Thyroid gland (tissue), 4 donors: Measurements from ENCODE around the gene CABP2. TPM values are rescaled to one million over a fixed set of nuclear protein-coding genes. Genes with fewer than 3 reads are reported as not detected.
A peak's percentile ranks its signal among the peaks of the same experiment; 100 is the strongest.
"Not testable (repeated sequence)": the region's sequence is repeated elsewhere in the genome, so short reads cannot be mapped to it uniquely, and the experiment has no call there.

Experiments used
- DNase-seq, 2 donors: peaks; one replicate each; pipeline ENCODE4 v3.0.0-alpha.2; 2019
- H3K27ac ChIP-seq, 3 donors: fragments of 200-600 bp; sonication (generic); 1 replicate in 2 of 3; 2 replicates in 1 of 3; pipeline ENCODE4 v1.5.1; 2016 to 2019; ENCODE audit warnings: mild to moderate bottlenecking in 1 of 3, moderate library complexity in 1 of 3
- H3K27me3 ChIP-seq: fragments of 200-600 bp; sonication (generic); one replicate; pipeline ENCODE4 v1.5.1; 2019
- H3K36me3 ChIP-seq, 2 donors: fragments of 200-600 bp; sonication (generic); one replicate each; pipeline ENCODE4 v1.5.1; 2016 to 2019
- H3K4me1 ChIP-seq, 2 donors: fragments of 200-600 bp; sonication (generic); one replicate each; pipeline ENCODE4 v1.5.1; 2017 to 2019
- H3K4me3 ChIP-seq, 3 donors: fragments of 200-600 bp; sonication (generic); replicated peaks in 1 of 3; 1 replicate in 2 of 3; 2 replicates in 1 of 3; pipeline ENCODE4 v1.5.1; 2016; ENCODE audit warnings: mild to moderate bottlenecking in 1 of 3
- H3K9me3 ChIP-seq: fragments of 200-600 bp; sonication (generic); one replicate; pipeline ENCODE4 v1.5.1; 2017
- POLR2A ChIP-seq, 2 donors: fragments of 450-650 bp; IDR thresholded peaks; one replicate each; pipeline ENCODE4 v1.6.1; 2017; ENCODE audit warnings: antibody characterized with exemption in 2 of 2, mild to moderate bottlenecking in 2 of 2, moderate library complexity in 1 of 2
- WGBS, 2 donors: methylation state at CpG; one replicate each; pipeline ENCODE4 v1.1.5; 2017; 5-methylcytosine and 5-hydroxymethylcytosine counted together
- intact Hi-C: fragments of 100-400 bp; cut with DNase I; formaldehyde crosslinking; loops from one replicate; pipeline ENCODE4 v1.15.1; 2023
- total RNA-seq, 4 donors: library from RNA; depleted of rRNA; stranded (reverse); fragments of >200 nt; gene quantifications; one replicate each; pipeline ENCODE4 v1.2.3, GENCODE V29; 2016
- TF ChIP-seq, protein P1 (sequence below), 6 experiments: fragments of 200-600 bp in 3 of 6; fragments of 450-650 bp in 3 of 6; sonication (generic) in 3 of 6; IDR thresholded peaks; one replicate each; pipeline ENCODE4 v1.5.1; 2016 to 2019; ENCODE audit warnings: antibody characterized with exemption in 6 of 6, mild to moderate bottlenecking in 2 of 6, inconsistent platforms in 1 of 6, moderate library complexity in 1 of 6

CABP2 gene
- total RNA-seq, 4 donors from 2014 or later: not detected

DNA sequence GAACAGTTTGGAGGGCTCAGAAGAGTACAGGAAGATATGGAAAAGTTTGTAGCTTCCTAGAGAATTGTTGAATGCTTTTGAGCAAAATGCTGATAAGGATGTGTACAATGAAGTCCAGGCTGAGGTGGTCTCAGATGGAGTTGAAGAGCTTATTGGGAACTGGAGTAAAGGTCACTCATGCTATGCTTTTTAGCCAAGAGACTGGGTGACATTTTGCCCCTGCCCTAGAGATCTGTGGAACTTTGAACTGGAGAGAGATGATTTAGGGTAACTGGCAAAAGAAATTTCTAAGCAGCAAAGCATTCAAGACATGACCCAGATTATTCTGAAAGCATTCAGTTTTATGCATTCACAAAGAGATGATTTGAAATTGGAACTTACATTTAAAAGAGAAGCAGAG lies 27.9 kb upstream of the CABP2 start:
- Histone ChIP-seq H3K36me3 (no peaks in the 10 kb centered on the region), H3K4me1 (peaks cover 7 to 14% of the 10 kb centered on the region in 2 donors), H3K27ac (no peak overlapping the region), H3K27me3 (no peaks in the 10 kb centered on the region), H3K4me3 (no peak overlapping the region), H3K9me3 (no peaks in the 10 kb centered on the region)
- DNase-seq: no peak
- TF ChIP-seq, protein P1, sequence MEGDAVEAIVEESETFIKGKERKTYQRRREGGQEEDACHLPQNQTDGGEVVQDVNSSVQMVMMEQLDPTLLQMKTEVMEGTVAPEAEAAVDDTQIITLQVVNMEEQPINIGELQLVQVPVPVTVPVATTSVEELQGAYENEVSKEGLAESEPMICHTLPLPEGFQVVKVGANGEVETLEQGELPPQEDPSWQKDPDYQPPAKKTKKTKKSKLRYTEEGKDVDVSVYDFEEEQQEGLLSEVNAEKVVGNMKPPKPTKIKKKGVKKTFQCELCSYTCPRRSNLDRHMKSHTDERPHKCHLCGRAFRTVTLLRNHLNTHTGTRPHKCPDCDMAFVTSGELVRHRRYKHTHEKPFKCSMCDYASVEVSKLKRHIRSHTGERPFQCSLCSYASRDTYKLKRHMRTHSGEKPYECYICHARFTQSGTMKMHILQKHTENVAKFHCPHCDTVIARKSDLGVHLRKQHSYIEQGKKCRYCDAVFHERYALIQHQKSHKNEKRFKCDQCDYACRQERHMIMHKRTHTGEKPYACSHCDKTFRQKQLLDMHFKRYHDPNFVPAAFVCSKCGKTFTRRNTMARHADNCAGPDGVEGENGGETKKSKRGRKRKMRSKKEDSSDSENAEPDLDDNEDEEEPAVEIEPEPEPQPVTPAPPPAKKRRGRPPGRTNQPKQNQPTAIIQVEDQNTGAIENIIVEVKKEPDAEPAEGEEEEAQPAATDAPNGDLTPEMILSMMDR (IDR thresholded peaks at IDR 0.05): no peak
- TF ChIP-seq POLR2A (IDR thresholded peaks at IDR 0.05): no peak
- intact Hi-C loops: no loop called here

DNA sequence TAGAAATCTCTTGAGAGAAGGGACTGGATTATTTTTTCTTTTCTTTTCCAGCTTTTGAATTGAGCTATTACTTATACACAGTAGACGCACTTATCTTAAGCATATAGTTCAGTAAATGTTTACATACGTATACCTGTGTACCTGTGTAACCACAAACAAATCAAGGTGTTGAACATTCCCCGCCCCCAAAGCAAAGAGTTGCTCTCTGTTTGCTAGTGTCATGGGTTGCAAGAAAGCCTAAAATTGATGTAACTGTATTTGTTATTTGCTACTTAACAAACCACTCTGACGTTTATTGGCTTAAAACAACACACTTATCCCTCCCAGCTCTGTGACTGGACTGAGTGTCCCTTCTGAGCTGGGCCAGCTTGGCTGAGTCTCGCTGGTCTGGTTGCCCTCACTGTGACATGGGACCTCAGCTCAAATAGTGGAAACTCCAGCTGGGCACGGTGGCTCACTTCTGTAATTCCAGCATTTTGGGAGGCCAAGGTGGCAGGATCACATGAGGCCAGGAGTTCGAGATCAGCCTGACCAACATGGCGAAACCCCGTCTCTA lies 25.4 kb upstream of the CABP2 start:
- H3K36me3 ChIP-seq: no peaks in the 10 kb centered on the region
- no peaks in the 10 kb centered on the region for H3K9me3 ChIP-seq
- DNase-seq: no peak
- H3K4me3 ChIP-seq: no peak overlapping the region
- intact Hi-C loops: no loop called here
- TF ChIP-seq POLR2A (IDR thresholded peaks at IDR 0.05): no peak
- TF ChIP-seq, protein P1 (IDR thresholded peaks at IDR 0.05): no peak
- no peak overlapping the region for H3K27ac ChIP-seq
- WGBS, 2 donors: 81 to 84% methylated on average over 8 to 9 of the region's 9 CpGs
- peaks cover 13 to 29% of the 10 kb centered on the region in 2 donors for H3K4me1 ChIP-seq
- no peaks in the 10 kb centered on the region for H3K27me3 ChIP-seq

DNA sequence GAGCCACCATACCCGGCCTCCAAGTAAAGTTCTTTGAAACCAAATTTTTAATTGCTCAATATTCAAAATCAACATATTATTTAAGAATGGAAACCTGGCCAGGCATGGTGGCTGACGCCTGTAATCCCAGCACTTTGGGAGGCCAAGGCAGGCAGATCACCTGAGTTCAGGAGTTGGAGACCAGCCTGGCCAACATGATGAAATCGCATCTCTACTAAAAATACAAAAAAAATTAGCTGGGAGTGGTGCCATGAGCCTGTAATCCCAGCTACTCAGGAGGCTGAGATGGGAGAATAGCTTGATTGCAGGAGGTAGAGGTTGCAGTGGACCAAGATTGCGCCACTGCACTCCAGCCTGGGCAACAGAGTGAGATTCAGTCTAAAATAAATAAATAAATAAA lies 24.9 kb upstream of the CABP2 start:
- H3K4me3 ChIP-seq, H3K27me3 ChIP-seq, DNase-seq, intact Hi-C loops, H3K9me3 ChIP-seq, H3K27ac ChIP-seq, H3K36me3 ChIP-seq: not testable (repeated sequence)
- WGBS, 2 donors: 92% methylated on average over 4 of the region's 4 CpGs
- peaks cover 13 to 24% of the 10 kb centered on the region in 2 donors for H3K4me1 ChIP-seq

DNA sequence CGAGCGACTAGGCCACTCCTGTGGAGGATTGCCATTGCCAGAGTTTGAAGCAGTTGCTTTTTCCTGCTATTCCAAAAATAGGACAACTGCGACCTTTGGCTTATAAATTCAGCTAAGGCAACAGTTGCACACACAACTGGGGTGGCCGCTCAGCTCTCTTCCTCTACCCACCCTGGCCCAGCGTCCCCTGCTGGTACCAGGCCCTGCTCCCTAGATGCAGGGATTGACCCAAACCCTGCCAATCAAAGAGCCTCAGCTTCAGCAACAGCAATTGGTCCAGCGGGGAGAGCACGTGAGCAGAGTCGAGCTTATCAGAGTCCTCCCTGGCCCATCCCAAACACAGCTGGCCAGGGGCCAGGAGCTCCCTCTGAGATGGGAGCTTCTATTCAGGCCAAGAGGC lies 22.0 kb upstream of the CABP2 start:
- 32 to 37% methylated on average over 8 of the region's 8 CpGs for WGBS, 2 donors
- Histone ChIP-seq H3K27ac (peak overlapping the region; percentile 20 to 73 (median 70)), H3K4me1 (peaks cover 13 to 24% of the 10 kb centered on the region in 2 donors)

DNA sequence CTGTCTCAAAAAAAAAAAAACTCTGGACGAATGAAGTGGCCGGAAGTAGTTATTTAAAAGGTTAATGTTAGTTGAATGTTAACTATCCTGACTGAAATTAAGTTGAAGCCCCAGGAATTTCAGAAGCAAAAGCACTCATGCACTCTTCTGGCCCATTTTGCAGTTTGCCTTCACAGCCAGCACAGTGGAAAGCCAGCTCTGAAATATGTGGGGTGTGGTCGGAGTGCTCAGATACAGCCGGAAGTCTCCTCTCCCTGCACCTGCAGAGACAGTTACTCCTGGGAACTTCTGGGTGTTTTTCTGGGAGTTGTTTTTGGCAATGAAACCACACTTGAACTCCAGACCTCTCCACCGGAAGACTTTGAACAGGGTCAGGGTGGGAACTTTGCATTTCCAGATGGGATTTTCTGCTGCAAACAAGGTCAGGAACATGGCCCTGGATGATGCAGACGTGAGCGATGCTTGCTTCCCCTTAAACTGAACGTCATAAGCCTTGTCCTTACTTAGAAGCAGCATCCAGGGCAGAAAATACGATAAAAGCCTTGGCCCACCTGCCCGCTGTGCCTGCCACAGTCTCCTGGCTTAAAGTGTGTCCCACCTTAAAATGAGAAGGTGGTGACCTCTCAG lies 21.5 kb upstream of the CABP2 start:
- TF ChIP-seq, protein P1 (IDR thresholded peaks at IDR 0.05): no peak
- no peak for TF ChIP-seq POLR2A (IDR thresholded peaks at IDR 0.05)
- DNase-seq: peak; percentile 20 to 37
- Histone ChIP-seq H3K27ac (peak overlapping the region; percentile 20 to 73 (median 70)), H3K4me3 (no peak overlapping the region), H3K36me3 (no peaks in the 10 kb centered on the region), H3K27me3 (no peaks in the 10 kb centered on the region), H3K4me1 (peaks cover 13 to 24% of the 10 kb centered on the region in 2 donors), H3K9me3 (no peaks in the 10 kb centered on the region)
- WGBS, 2 donors: 64 to 65% methylated on average over 9 to 10 of the region's 10 CpGs
- intact Hi-C loops: no loop called here

More for the DNA sequence above, 22.0 kb upstream of the CABP2 start:
- peak; percentile 88 to 90 for DNase-seq
- no peaks in the 10 kb centered on the region for H3K36me3 ChIP-seq
- no peaks in the 10 kb centered on the region for H3K9me3 ChIP-seq
- H3K4me3 ChIP-seq: no peak overlapping the region
- H3K27me3 ChIP-seq: no peaks in the 10 kb centered on the region
- TF ChIP-seq, protein P1 (IDR thresholded peaks at IDR 0.05): peak in 3 of 6 experiments; percentile 23 to 33 (median 24)
- no peak for TF ChIP-seq POLR2A (IDR thresholded peaks at IDR 0.05)
- intact Hi-C loops: no loop called here
